Measurements from ENCODE around the gene CDKN2AIP.

CDKN2AIP gene

GRCh38 chr4:183444214-183445096 is at the start of gene CDKN2AIP:
Gene CDKN2AIP (plus strand): TSS chr4:183444636. CDS start chr4:183444798, 162 bp downstream.
- no peak for TF ChIP-seq CTCF (IDR thresholded peaks at IDR 0.05)
- Mint-ChIP-seq H3K27ac (peak within 1 kb of the TSS; percentile 99), H3K27me3 (ENCODE audit: low read depth, poor library complexity) (no peaks in the 10 kb centered on the region), H3K9me3 (no peaks in the 10 kb centered on the region), H3K4me3 (peak within 1 kb of the TSS; percentile 97), H3K4me1 (peaks cover 69% of the 10 kb centered on the region), H3K36me3 (ENCODE audit: low read depth) (peaks cover 39% of the 10 kb centered on the region)
- DNase-seq = peak; percentile 91

- no peak overlapping the region for H3K27ac Mint-ChIP-seq
- no peak overlapping the region for H3K4me3 Mint-ChIP-seq
- H3K36me3 Mint-ChIP-seq (ENCODE audit: low read depth) = no peaks in the 10 kb centered on the region
- H3K9me3 Mint-ChIP-seq = no peaks in the 10 kb centered on the region
- peaks cover 61% of the 10 kb centered on the region for H3K4me1 Mint-ChIP-seq
- H3K27me3 Mint-ChIP-seq (ENCODE audit: low read depth, poor library complexity) = peaks cover 5% of the 10 kb centered on the region
- DNase-seq = no peak
- TF ChIP-seq CTCF (IDR thresholded peaks at IDR 0.05) = no peak
Measured at GRCh38 chr4:183395395-183395794, 49.0 kb upstream of the CDKN2AIP start.

GRCh38 chr4:183396227-183396637 is 48.2 kb upstream of the CDKN2AIP start:
- peaks cover 54% of the 10 kb centered on the region for H3K4me1 Mint-ChIP-seq
- no peaks in the 10 kb centered on the region for H3K9me3 Mint-ChIP-seq
- no peak overlapping the region for H3K4me3 Mint-ChIP-seq
- H3K27me3 Mint-ChIP-seq (ENCODE audit: low read depth, poor library complexity) = peaks cover 4% of the 10 kb centered on the region
- TF ChIP-seq CTCF (IDR thresholded peaks at IDR 0.05) = no peak
- H3K27ac Mint-ChIP-seq = no peak overlapping the region
- no peak for DNase-seq
- no peaks in the 10 kb centered on the region for H3K36me3 Mint-ChIP-seq (ENCODE audit: low read depth)

- H3K36me3 Mint-ChIP-seq (ENCODE audit: low read depth) = no peaks in the 10 kb centered on the region
- H3K9me3 Mint-ChIP-seq = no peaks in the 10 kb centered on the region
- no peak for DNase-seq
- no peak for TF ChIP-seq CTCF (IDR thresholded peaks at IDR 0.05)
- peak overlapping the region; percentile 78 for H3K4me3 Mint-ChIP-seq
- H3K4me1 Mint-ChIP-seq = peaks cover 55% of the 10 kb centered on the region
- H3K27me3 Mint-ChIP-seq (ENCODE audit: low read depth, poor library complexity) = peaks cover 9% of the 10 kb centered on the region
- H3K27ac Mint-ChIP-seq = no peak overlapping the region
Measured at GRCh38 chr4:183397741-183398297, 46.6 kb upstream of the CDKN2AIP start.

- no peaks in the 10 kb centered on the region for H3K9me3 Mint-ChIP-seq
- no peaks in the 10 kb centered on the region for H3K36me3 Mint-ChIP-seq (ENCODE audit: low read depth)
- DNase-seq = peak; percentile 79
- peaks cover 62% of the 10 kb centered on the region for H3K4me1 Mint-ChIP-seq
- peak; percentile 51 for TF ChIP-seq CTCF (IDR thresholded peaks at IDR 0.05)
- peaks cover 9% of the 10 kb centered on the region for H3K27me3 Mint-ChIP-seq (ENCODE audit: low read depth, poor library complexity)
- peak overlapping the region; percentile 78 for H3K4me3 Mint-ChIP-seq
- no peak overlapping the region for H3K27ac Mint-ChIP-seq
Measured at GRCh38 chr4:183398298-183399125, 45.9 kb upstream of the CDKN2AIP start.

Measured in nephron progenitor cell (in vitro differentiated cells).